Measurements from ENCODE around the gene BCAR3. TPM values are rescaled to one million over a fixed set of nuclear protein-coding genes. Genes with fewer than 3 reads are reported as not detected.

Gene BCAR3
- total RNA-seq, 4 donors from 2014 or later, result 15.9 to 49.6 (median 30.8) TPM

- DNase-seq (ENCODE audit: low spot score in 2 of 2), result no peak
- WGBS, result 100% methylated on average over 5 of the region's 20 CpGs
- Histone ChIP-seq H3K27ac (no peak overlapping the region), H3K4me3 (no peak overlapping the region), H3K27me3 (no peaks in the 10 kb centered on the region), H3K9me3 (no peaks in the 10 kb centered on the region), H3K4me1 (peaks cover 42% of the 10 kb centered on the region), H3K36me3 (peaks cover 22% of the 10 kb centered on the region)
- TF ChIP-seq POLR2AphosphoS5 (IDR thresholded peaks at IDR 0.05) (no peak), POLR2A (IDR thresholded peaks at IDR 0.05) (no peak), CTCF (IDR thresholded peaks at IDR 0.05) (no peak), EP300 (IDR thresholded peaks at IDR 0.05) (no peak)
Measured at GRCh38 chr1:93588955-93589354, 92.7 kb downstream of the BCAR3 start.

GRCh38 chr1:93588206-93588605 is 93.4 kb downstream of the BCAR3 start:
- H3K27me3 ChIP-seq, result no peaks in the 10 kb centered on the region
- H3K9me3 ChIP-seq, result no peaks in the 10 kb centered on the region
- no peak overlapping the region for H3K4me3 ChIP-seq
- no peak for DNase-seq (ENCODE audit: low spot score in 2 of 2)
- H3K4me1 ChIP-seq, result peaks cover 43% of the 10 kb centered on the region
- 75% methylated on average over 6 of the region's 6 CpGs for WGBS
- H3K27ac ChIP-seq, result no peak overlapping the region
- TF ChIP-seq POLR2AphosphoS5 (IDR thresholded peaks at IDR 0.05) (no peak), CTCF (IDR thresholded peaks at IDR 0.05) (no peak), POLR2A (IDR thresholded peaks at IDR 0.05) (no peak), EP300 (IDR thresholded peaks at IDR 0.05) (no peak)
- H3K36me3 ChIP-seq, result peaks cover 29% of the 10 kb centered on the region

GRCh38 chr1:93587354-93587753 is 94.3 kb downstream of the BCAR3 start:
- peaks cover 38% of the 10 kb centered on the region for H3K36me3 ChIP-seq
- no peak overlapping the region for H3K4me3 ChIP-seq
- 80% methylated on average over 5 of the region's 5 CpGs for WGBS
- H3K27ac ChIP-seq, result no peak overlapping the region
- TF ChIP-seq POLR2A (IDR thresholded peaks at IDR 0.05), result no peak
- no peak for TF ChIP-seq EP300 (IDR thresholded peaks at IDR 0.05)
- TF ChIP-seq CTCF (IDR thresholded peaks at IDR 0.05), result no peak
- no peak for TF ChIP-seq POLR2AphosphoS5 (IDR thresholded peaks at IDR 0.05)
- no peak for DNase-seq (ENCODE audit: low spot score in 2 of 2)
- H3K9me3 ChIP-seq, result no peaks in the 10 kb centered on the region
- H3K27me3 ChIP-seq, result no peaks in the 10 kb centered on the region
- H3K4me1 ChIP-seq, result peaks cover 37% of the 10 kb centered on the region

GRCh38 chr1:93585059-93585966 is 96.3 kb downstream of the BCAR3 start:
- Histone ChIP-seq H3K27me3 (no peaks in the 10 kb centered on the region), H3K36me3 (peaks cover 48% of the 10 kb centered on the region), H3K4me1 (peaks cover 30% of the 10 kb centered on the region), H3K27ac (peak overlapping the region; percentile 62), H3K9me3 (no peaks in the 10 kb centered on the region), H3K4me3 (no peak overlapping the region)
- TF ChIP-seq POLR2A (IDR thresholded peaks at IDR 0.05) (no peak), CTCF (IDR thresholded peaks at IDR 0.05) (no peak), POLR2AphosphoS5 (IDR thresholded peaks at IDR 0.05) (peak in 2 of 3 donors; percentile 15 to 51), EP300 (IDR thresholded peaks at IDR 0.05) (no peak)
- peak; percentile 84 to 90 for DNase-seq (ENCODE audit: low spot score in 2 of 2)
- WGBS, result 45% methylated on average over 13 of the region's 13 CpGs

GRCh38 chr1:93584261-93585003 is 97.2 kb downstream of the BCAR3 start:
- peaks cover 48% of the 10 kb centered on the region for H3K36me3 ChIP-seq
- no peaks in the 10 kb centered on the region for H3K9me3 ChIP-seq
- no peaks in the 10 kb centered on the region for H3K27me3 ChIP-seq
- no peak for DNase-seq (ENCODE audit: low spot score in 2 of 2)
- peak overlapping the region; percentile 62 for H3K27ac ChIP-seq
- 43% methylated on average over 8 of the region's 9 CpGs for WGBS
- no peak overlapping the region for H3K4me3 ChIP-seq
- H3K4me1 ChIP-seq, result peaks cover 37% of the 10 kb centered on the region
- TF ChIP-seq POLR2AphosphoS5 (IDR thresholded peaks at IDR 0.05), result no peak
- TF ChIP-seq CTCF (IDR thresholded peaks at IDR 0.05), result no peak
- no peak for TF ChIP-seq POLR2A (IDR thresholded peaks at IDR 0.05)
- TF ChIP-seq EP300 (IDR thresholded peaks at IDR 0.05), result no peak

All from suprapubic skin (tissue), 4 donors.